ENCODE measurements around the gene HOXC12.

The HOXC12 gene

GRCh38 chr12:53993162-53994008 lies 38.7 kb downstream of the HOXC12 start:
- H3K27me3 ChIP-seq (ENCODE audit: control insufficient read depth, insufficient read depth, low read length, poor library complexity, severe bottlenecking): peaks cover 100% of the 10 kb centered on the region
- WGBS, 2 experiments: 33 to 51% methylated on average over 12 to 18 of the region's 18 CpGs
- H3K27ac ChIP-seq (ENCODE audit: insufficient read depth, low read depth, low read length, poor library complexity, severe bottlenecking): no peak overlapping the region
- no peaks in the 10 kb centered on the region for H3K36me3 ChIP-seq (ENCODE audit: control insufficient read depth, insufficient read depth, low read length)
- H3K9me3 ChIP-seq (ENCODE audit: control insufficient read depth, low read length): no peaks in the 10 kb centered on the region
- no peaks in the 10 kb centered on the region for H3K4me1 ChIP-seq (ENCODE audit: control insufficient read depth, insufficient read depth, low read length)
- no peak overlapping the region for H3K4me3 ChIP-seq (ENCODE audit: insufficient read depth, low read depth, low read length)

DNA sequence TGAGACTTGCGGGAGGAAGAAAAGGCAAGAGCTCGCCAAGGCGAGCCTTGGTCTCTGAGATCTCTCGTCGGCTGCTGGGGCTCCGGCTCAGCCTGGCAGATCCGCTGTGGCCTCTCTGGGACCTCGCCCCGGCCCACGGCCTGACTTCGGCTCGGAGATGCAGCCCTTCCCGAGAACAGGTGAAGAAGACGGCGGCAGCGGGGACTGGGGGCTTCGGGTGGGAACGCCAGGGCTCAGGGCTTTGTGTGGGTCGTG lies 39.2 kb downstream of the HOXC12 start:
- H3K4me3 ChIP-seq (ENCODE audit: insufficient read depth, low read depth, low read length): no peak overlapping the region
- 12 to 14% methylated on average over 19 of the region's 19 CpGs for WGBS, 2 experiments
- H3K36me3 ChIP-seq (ENCODE audit: control insufficient read depth, insufficient read depth, low read length): no peaks in the 10 kb centered on the region
- no peaks in the 10 kb centered on the region for H3K4me1 ChIP-seq (ENCODE audit: control insufficient read depth, insufficient read depth, low read length)
- H3K9me3 ChIP-seq (ENCODE audit: control insufficient read depth, low read length): no peaks in the 10 kb centered on the region
- no peak overlapping the region for H3K27ac ChIP-seq (ENCODE audit: insufficient read depth, low read depth, low read length, poor library complexity, severe bottlenecking)
- peaks cover 100% of the 10 kb centered on the region for H3K27me3 ChIP-seq (ENCODE audit: control insufficient read depth, insufficient read depth, low read length, poor library complexity, severe bottlenecking)

GRCh38 chr12:53994264-53995001 lies 39.7 kb downstream of the HOXC12 start:
- 5 to 6% methylated on average over 58 to 60 of the region's 60 CpGs for WGBS, 2 experiments
- Histone ChIP-seq H3K36me3 (ENCODE audit: control insufficient read depth, insufficient read depth, low read length) (no peaks in the 10 kb centered on the region), H3K27me3 (ENCODE audit: control insufficient read depth, insufficient read depth, low read length, poor library complexity, severe bottlenecking) (peaks cover 100% of the 10 kb centered on the region), H3K4me1 (ENCODE audit: control insufficient read depth, insufficient read depth, low read length) (no peaks in the 10 kb centered on the region), H3K4me3 (ENCODE audit: insufficient read depth, low read depth, low read length) (no peak overlapping the region), H3K9me3 (ENCODE audit: control insufficient read depth, low read length) (no peaks in the 10 kb centered on the region), H3K27ac (ENCODE audit: insufficient read depth, low read depth, low read length, poor library complexity, severe bottlenecking) (no peak overlapping the region)

DNA sequence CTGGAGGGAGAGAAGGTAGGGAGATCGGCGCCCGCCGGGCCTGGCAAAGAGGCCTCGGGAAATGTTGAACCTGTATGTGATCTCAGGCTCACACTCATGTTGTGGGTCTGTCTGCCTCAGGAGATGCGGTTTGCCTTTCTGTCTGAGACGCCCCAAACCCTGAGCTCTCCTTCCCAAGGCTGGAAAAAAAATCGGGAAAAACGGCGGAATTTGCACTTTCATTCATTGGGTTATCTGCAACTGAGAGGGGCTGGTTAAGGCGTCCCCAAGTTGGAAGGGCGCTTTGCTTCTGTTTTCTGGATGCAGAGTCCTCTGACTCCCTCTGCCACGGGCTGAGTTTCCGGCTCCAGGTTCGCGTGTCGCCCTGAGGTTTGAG lies 40.3 kb downstream of the HOXC12 start:
- Histone ChIP-seq H3K9me3 (ENCODE audit: control insufficient read depth, low read length) (no peaks in the 10 kb centered on the region), H3K36me3 (ENCODE audit: control insufficient read depth, insufficient read depth, low read length) (no peaks in the 10 kb centered on the region), H3K27me3 (ENCODE audit: control insufficient read depth, insufficient read depth, low read length, poor library complexity, severe bottlenecking) (peaks cover 100% of the 10 kb centered on the region), H3K4me3 (ENCODE audit: insufficient read depth, low read depth, low read length) (no peak overlapping the region), H3K4me1 (ENCODE audit: control insufficient read depth, insufficient read depth, low read length) (peaks cover 3% of the 10 kb centered on the region), H3K27ac (ENCODE audit: insufficient read depth, low read depth, low read length, poor library complexity, severe bottlenecking) (no peak overlapping the region)
- WGBS, 2 experiments: 4 to 5% methylated on average over 17 of the region's 17 CpGs

DNA sequence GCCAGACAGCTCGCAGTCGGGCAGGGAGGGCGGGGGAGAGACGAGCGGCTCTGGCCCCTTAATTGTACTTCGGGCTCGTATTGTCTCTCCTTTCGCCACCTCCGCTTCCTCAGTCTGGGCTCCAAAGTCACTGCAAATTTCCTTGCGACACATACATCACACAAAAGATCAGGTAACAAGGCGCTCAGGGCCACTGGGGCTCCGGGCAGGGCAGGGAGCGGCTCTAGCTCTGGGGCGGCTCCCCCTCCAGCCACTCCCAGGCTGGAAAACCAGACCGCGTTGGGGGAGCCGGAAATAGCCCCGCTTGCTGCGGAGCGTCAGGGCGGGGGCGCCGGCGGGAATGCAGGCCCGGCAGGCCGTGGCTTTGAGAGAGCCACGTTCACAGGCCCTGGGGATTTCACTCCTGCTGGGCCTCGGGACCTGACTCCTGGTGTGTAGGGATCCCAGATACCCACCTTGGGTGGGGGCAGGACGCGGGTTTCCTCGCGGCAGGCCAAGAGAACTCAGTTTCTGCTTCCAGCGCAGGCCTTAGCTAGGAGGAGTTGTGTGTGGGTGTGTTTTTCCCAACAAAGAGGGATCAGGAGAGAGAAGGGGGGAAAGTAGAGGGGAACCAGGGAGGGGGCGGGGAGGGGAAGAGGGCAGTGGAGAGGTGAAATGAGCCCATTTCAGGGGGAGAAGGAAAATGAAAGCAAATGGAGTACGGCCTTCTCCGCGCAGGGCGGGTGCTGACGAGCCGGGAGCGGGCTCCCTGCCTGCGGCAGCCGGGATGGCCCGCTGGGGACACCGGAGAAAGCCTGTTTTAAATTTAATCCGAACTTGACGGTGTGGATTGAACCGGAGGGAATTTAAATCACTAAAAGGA lies 40.9 kb downstream of the HOXC12 start:
- no peak overlapping the region for H3K27ac ChIP-seq (ENCODE audit: insufficient read depth, low read depth, low read length, poor library complexity, severe bottlenecking)
- no peak overlapping the region for H3K4me3 ChIP-seq (ENCODE audit: insufficient read depth, low read depth, low read length)
- 2% methylated on average over 48 of the region's 48 CpGs for WGBS, 2 experiments
- peaks cover 3% of the 10 kb centered on the region for H3K4me1 ChIP-seq (ENCODE audit: control insufficient read depth, insufficient read depth, low read length)
- H3K36me3 ChIP-seq (ENCODE audit: control insufficient read depth, insufficient read depth, low read length): no peaks in the 10 kb centered on the region
- H3K9me3 ChIP-seq (ENCODE audit: control insufficient read depth, low read length): no peaks in the 10 kb centered on the region
- peaks cover 100% of the 10 kb centered on the region for H3K27me3 ChIP-seq (ENCODE audit: control insufficient read depth, insufficient read depth, low read length, poor library complexity, severe bottlenecking)

DNA sequence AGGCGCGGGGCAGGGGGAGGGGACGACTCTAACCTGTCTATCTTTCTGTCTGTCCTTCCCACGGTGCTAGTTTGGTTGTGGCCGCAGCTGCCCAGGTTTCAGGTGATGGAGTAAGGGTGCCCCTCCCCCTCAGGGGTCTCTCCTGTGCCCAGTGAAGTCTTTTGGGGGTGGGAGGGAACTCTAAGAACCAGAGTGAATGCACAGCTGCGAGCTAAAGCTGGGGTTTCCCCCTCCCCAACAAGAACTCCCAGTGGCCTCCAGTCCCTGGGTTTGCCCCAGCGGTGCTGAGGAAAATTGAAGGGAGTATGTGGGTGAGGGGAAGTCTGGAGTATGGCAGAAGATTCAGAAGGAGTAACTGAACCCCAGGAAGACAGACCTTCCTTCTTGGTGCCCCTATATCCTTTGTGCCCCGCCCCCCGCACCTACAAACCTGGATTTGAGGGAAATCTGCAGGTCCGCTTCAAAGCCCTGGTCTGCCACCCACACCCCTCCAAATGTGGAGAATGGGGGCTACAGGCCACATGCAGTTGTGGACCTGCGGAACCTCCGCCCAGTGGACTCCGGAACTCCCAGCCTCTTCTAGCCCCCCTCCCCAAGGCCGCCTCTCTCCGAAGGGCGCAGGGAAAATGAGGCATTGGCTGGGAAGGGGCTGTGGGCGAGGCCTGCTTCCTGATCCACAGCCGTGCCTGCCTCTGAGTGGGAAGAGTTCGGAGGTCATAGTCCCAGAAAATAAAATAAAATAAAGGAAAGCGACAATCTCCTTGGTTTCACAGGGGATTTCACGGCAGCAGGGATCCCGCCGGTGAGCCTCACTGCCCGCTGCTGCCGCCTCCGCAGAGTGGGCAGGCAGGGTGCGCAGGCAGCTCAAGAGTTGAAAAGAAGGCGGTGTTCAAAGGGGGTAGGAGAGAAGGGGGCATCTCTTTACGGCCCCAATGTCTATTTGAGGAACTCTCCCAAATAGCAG lies 41.8 kb downstream of the HOXC12 start:
- peaks cover 100% of the 10 kb centered on the region for H3K27me3 ChIP-seq (ENCODE audit: control insufficient read depth, insufficient read depth, low read length, poor library complexity, severe bottlenecking)
- WGBS, 2 experiments: 13 to 17% methylated on average over 29 of the region's 29 CpGs
- H3K27ac ChIP-seq (ENCODE audit: insufficient read depth, low read depth, low read length, poor library complexity, severe bottlenecking): no peak overlapping the region
- H3K9me3 ChIP-seq (ENCODE audit: control insufficient read depth, low read length): no peaks in the 10 kb centered on the region
- peaks cover 3% of the 10 kb centered on the region for H3K4me1 ChIP-seq (ENCODE audit: control insufficient read depth, insufficient read depth, low read length)
- no peak overlapping the region for H3K4me3 ChIP-seq (ENCODE audit: insufficient read depth, low read depth, low read length)
- H3K36me3 ChIP-seq (ENCODE audit: control insufficient read depth, insufficient read depth, low read length): no peaks in the 10 kb centered on the region

- H3K27me3 ChIP-seq (ENCODE audit: control insufficient read depth, insufficient read depth, low read length, poor library complexity, severe bottlenecking): peaks cover 100% of the 10 kb centered on the region
- H3K36me3 ChIP-seq (ENCODE audit: control insufficient read depth, insufficient read depth, low read length): no peaks in the 10 kb centered on the region
- WGBS, 2 experiments: 4 to 5% methylated on average over 35 of the region's 35 CpGs
- H3K4me3 ChIP-seq (ENCODE audit: insufficient read depth, low read depth, low read length): no peak overlapping the region
- H3K9me3 ChIP-seq (ENCODE audit: control insufficient read depth, low read length): no peaks in the 10 kb centered on the region
- H3K27ac ChIP-seq (ENCODE audit: insufficient read depth, low read depth, low read length, poor library complexity, severe bottlenecking): no peak overlapping the region
- peaks cover 3% of the 10 kb centered on the region for H3K4me1 ChIP-seq (ENCODE audit: control insufficient read depth, insufficient read depth, low read length)
Measured at GRCh38 chr12:53997204-53998109, 42.8 kb downstream of the HOXC12 start.

DNA sequence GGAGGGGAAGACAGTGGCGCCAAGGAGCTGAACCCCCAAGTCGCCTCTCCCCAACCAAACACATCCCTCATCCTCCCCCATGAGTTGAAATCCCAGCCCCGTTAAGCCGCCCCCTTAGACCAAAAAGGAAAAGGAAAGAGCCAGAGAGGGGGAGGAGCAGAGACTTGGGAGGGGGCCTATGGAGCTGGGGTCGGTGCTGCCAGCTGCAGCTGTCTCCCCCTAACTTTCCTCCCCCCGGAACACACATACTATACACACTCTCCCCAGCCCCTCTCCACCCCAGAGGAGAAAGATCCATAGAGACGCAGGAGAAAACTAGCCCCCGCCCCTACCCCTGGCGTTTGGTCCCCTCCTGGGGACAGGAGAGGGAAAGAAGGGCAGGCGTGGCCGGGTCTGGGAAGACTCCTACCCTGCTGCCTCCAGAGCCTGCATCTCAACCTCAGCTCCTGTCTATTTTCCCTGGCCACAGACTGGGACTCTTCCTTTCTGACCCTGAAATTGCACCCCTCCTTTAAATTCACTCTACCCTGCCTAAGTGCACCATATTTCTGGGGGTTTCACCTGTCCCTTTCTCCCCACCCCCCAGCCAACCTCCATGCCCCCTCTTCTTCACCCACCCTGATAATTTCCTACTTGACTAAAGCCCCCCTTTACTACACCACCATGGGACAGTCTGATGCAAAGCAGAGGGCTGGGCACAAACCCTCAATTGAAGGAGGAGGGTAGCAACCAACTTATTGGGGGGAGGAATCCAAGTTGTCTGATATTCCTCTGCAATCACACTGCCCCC lies 43.6 kb downstream of the HOXC12 start:
- Histone ChIP-seq H3K36me3 (ENCODE audit: control insufficient read depth, insufficient read depth, low read length) (no peaks in the 10 kb centered on the region), H3K9me3 (ENCODE audit: control insufficient read depth, low read length) (no peaks in the 10 kb centered on the region), H3K27me3 (ENCODE audit: control insufficient read depth, insufficient read depth, low read length, poor library complexity, severe bottlenecking) (peaks cover 100% of the 10 kb centered on the region), H3K4me3 (ENCODE audit: insufficient read depth, low read depth, low read length) (no peak overlapping the region), H3K27ac (ENCODE audit: insufficient read depth, low read depth, low read length, poor library complexity, severe bottlenecking) (no peak overlapping the region), H3K4me1 (ENCODE audit: control insufficient read depth, insufficient read depth, low read length) (peaks cover 3% of the 10 kb centered on the region)
- WGBS, 2 experiments: 8 to 11% methylated on average over 9 to 10 of the region's 11 CpGs

Data from ectodermal cell (in vitro differentiated cells).